PC-3 (cell line): ENCODE measurements around the gene SELENOI. TPM values are rescaled to one million over a fixed set of nuclear protein-coding genes. Genes with fewer than 3 reads are reported as not detected.

Experiments
- ATAC-seq: fragments of 200-7000 bp; cut with Tn5 transposase; 2 replicates; pipeline ENCODE4 v1.9.1; 2020; ENCODE audit warnings: mild to moderate bottlenecking, moderate library complexity
- Bru-seq: library from RNA; stranded (reverse); fragments of 400-500 nt; gene quantifications from one replicate; lab custom pipeline; 2021; lab: Mats Ljungman, UMichigan
- BruChase-seq, 2 experiments: library from RNA; stranded (reverse); fragments of 400-500 nt; gene quantifications; one replicate each; lab custom pipeline; 2021; lab: Mats Ljungman, UMichigan
- BruUV-seq: library from RNA; stranded (reverse); fragments of 400-500 nt; replicated peaks from 2 replicates; lab custom pipeline; 2021; lab: Mats Ljungman, UMichigan
- CTCF ChIA-PET: fragments of 300-600 bp; sonication (Branson Sonifier 250); formaldehyde crosslinking; loops from one replicate; lab custom pipeline; 2022; ENCODE audit warnings: antibody characterized with exemption; lab: Charles Lee
- POLR2A ChIA-PET: fragments of 300-600 bp; sonication (Branson Sonifier 250); formaldehyde crosslinking; loops from one replicate; lab custom pipeline; 2022; ENCODE audit warnings: antibody characterized with exemption; ENCODE audit not compliant: unreplicated experiment; lab: Charles Lee
- DNase-seq: peaks from one replicate; pipeline ENCODE4 v3.0.0-alpha.2; 2015
- H2AFZ ChIP-seq: fragments of 300-600 bp; sonication (generic); 2 replicates; pipeline ENCODE4 v1.6.0; 2016; ENCODE audit warnings: antibody characterized with exemption, low read length
- H3F3A ChIP-seq: fragments of 300-600 bp; sonication (generic); one replicate; pipeline ENCODE4 v1.6.0; 2017; ENCODE audit warnings: antibody characterized with exemption, low read length, control low read depth, mild to moderate bottlenecking; ENCODE audit not compliant: unreplicated experiment
- H3K27ac ChIP-seq: fragments of 300-600 bp; sonication (generic); 2 replicates; pipeline ENCODE4 v1.5.1; 2016; ENCODE audit warnings: mild to moderate bottlenecking, low read length
- H3K27me3 ChIP-seq: fragments of 300-600 bp; sonication (generic); 2 replicates; pipeline ENCODE4 v1.6.1; 2016; ENCODE audit warnings: low read length, mixed read lengths
- H3K36me3 ChIP-seq: fragments of 300-600 bp; sonication (generic); 2 replicates; pipeline ENCODE4 v1.6.1; 2016; ENCODE audit warnings: low read depth, mixed run types, low read length, mixed read lengths
- H3K4me1 ChIP-seq: fragments of 300-600 bp; sonication (generic); 2 replicates; pipeline ENCODE4 v1.5.1; 2016; ENCODE audit warnings: low read length; ENCODE audit not compliant: insufficient read depth
- H3K4me2 ChIP-seq: fragments of 300-600 bp; sonication (generic); 2 replicates; pipeline ENCODE4 v1.6.0; 2016; ENCODE audit warnings: low read length
- H3K4me3 ChIP-seq: fragments of 300-600 bp; sonication (generic); 2 replicates; pipeline ENCODE4 v1.5.1; 2016; ENCODE audit warnings: mild to moderate bottlenecking, low read length, mixed read lengths
- H3K79me2 ChIP-seq: fragments of 300-600 bp; sonication (generic); 2 replicates; pipeline ENCODE4 v1.6.1; 2017; ENCODE audit warnings: low read length, mixed read lengths
- H3K9ac ChIP-seq: fragments of 300-600 bp; sonication (generic); 2 replicates; pipeline ENCODE4 v1.6.0; 2016; ENCODE audit warnings: mild to moderate bottlenecking, low read length
- H3K9me2 ChIP-seq: fragments of 300-600 bp; sonication (generic); replicated peaks from 2 replicates; pipeline ENCODE4 v1.6.1; 2016; ENCODE audit warnings: mixed run types, low read length, mixed read lengths
- H3K9me3 ChIP-seq: fragments of 300-600 bp; sonication (generic); 2 replicates; pipeline ENCODE4 v1.6.1; 2016; ENCODE audit warnings: low read length, mixed read lengths
- H4K20me1 ChIP-seq: fragments of 300-600 bp; sonication (generic); 2 replicates; pipeline ENCODE4 v1.6.1; 2016; ENCODE audit warnings: low read length, mixed read lengths
- CTCF ChIP-seq: fragments of 300-600 bp; sonication (generic); conservative IDR thresholded peaks from 2 replicates; pipeline ENCODE4 v1.5.1; 2017; ENCODE audit warnings: antibody characterized with exemption, low read depth, mild to moderate bottlenecking, low read length
- EZH2 ChIP-seq: fragments of 300-600 bp; sonication (generic); IDR thresholded peaks from one replicate; pipeline ENCODE4 v1.6.1; 2017; ENCODE audit warnings: antibody characterized with exemption, mild to moderate bottlenecking, low read length; ENCODE audit not compliant: unreplicated experiment
- EZH2phosphoT487 ChIP-seq: fragments of 300-600 bp; sonication (generic); IDR thresholded peaks from 2 replicates; pipeline ENCODE4 v1.6.1; 2018; ENCODE audit warnings: mild to moderate bottlenecking, antibody characterized with exemption, low read length, borderline replicate concordance
- intact Hi-C: fragments of 100-400 bp; cut with micrococcal nuclease; formaldehyde crosslinking; loops from 2 replicates; pipeline ENCODE4 v1.9.0; 2023
- long read RNA-seq: library from polyadenylated mRNA; unstranded; transcript quantifications from one replicate; pipeline ENCODE4 v2.0.0, GENCODE V29; 2021; ENCODE audit not compliant: unreplicated experiment
- total RNA-seq: library from RNA; depleted of rRNA; stranded (reverse); fragments of >200 nt; gene quantifications from 2 replicates; pipeline ENCODE4 v1.2.3, GENCODE V29; 2014; rRNA removed

The SELENOI gene
- total RNA-seq (22.0 and 22.3 TPM in 2 replicates), Bru-seq, nascent RNA (percentile 82 among the genes with signal in this experiment), BruChase-seq, experiment 1, labeled RNA remaining after a 6-hour chase (percentile 87 among the genes with signal in this experiment), BruChase-seq, experiment 2, labeled RNA remaining after a 2-hour chase (percentile 88 among the genes with signal in this experiment)
- long read RNA-seq, full-length matches to known transcripts: 7 of 15 reads
- long read RNA-seq, partial matches to known transcripts: 1 of 15 reads
- long read RNA-seq, other reads (novel, unspliced or antisense): 7 of 15 reads

- Histone ChIP-seq H3K4me2 (peak within 1 kb of the TSS; percentile 98), H3F3A (no peaks in the 10 kb centered on the region), H3K36me3 (no peaks in the 10 kb centered on the region), H3K4me1 (peaks cover 44% of the 10 kb centered on the region), H3K27ac (peak within 1 kb of the TSS; percentile 82), H4K20me1 (peaks cover 13% of the 10 kb centered on the region), H3K9me2 (no peaks in the 10 kb centered on the region), H3K27me3 (no peaks in the 10 kb centered on the region), H3K79me2 (peaks cover 67% of the 10 kb centered on the region), H2AFZ (peak within 1 kb of the TSS; percentile 86), H3K9ac (peak within 1 kb of the TSS; percentile 97), H3K4me3 (peak within 1 kb of the TSS; percentile 91), H3K9me3 (no peaks in the 10 kb centered on the region)
- peak; percentile 93 for ATAC-seq
- CTCF ChIA-PET: interaction anchor here (0.6 to 1.6 kb wide), 2 partner anchors 15 to 52 kb away, joined by 6 read pairs; no protein-coding TSS in a partner anchor
- no TSS peak for BruUV-seq
- TF ChIP-seq CTCF (no peak), EZH2 (no peak), EZH2phosphoT487 (no peak)
- intact Hi-C loops: loop anchor here (2.0 kb wide), 1 partner anchor 123 kb away; no protein-coding TSS in a partner anchor
- DNase-seq: peak; percentile 99
- POLR2A ChIA-PET: interaction anchor here (0.6 to 1.0 kb wide), 3 partner anchors 10 to 294 kb away, joined by 3 to 12 read pairs (median 3); no protein-coding TSS in a partner anchor
Measured at GRCh38 chr2:26345545-26346453, at the start of gene SELENOI. SELENOI (plus strand) TSS chr2:26346143; CDS start chr2:26346233, 90 bp downstream.

GRCh38 chr2:26297061-26297460 lies 48.9 kb upstream of the SELENOI start:
- BruUV-seq: no TSS peak
- intact Hi-C loops: no loop called here
- CTCF ChIA-PET: no interaction called here

More at GRCh38 chr2:26297061-26297460, 48.9 kb upstream of the SELENOI start:
- Histone ChIP-seq H3K27me3 (no peaks in the 10 kb centered on the region), H4K20me1 (no peaks in the 10 kb centered on the region), H3K4me1 (peaks cover 17% of the 10 kb centered on the region; the same call in 1 of the 2 replicates), H3K36me3 (no peaks in the 10 kb centered on the region), H3K9me3 (no peaks in the 10 kb centered on the region), H2AFZ (no peak overlapping the region), H3K9me2 (no peaks in the 10 kb centered on the region), H3K79me2 (no peaks in the 10 kb centered on the region), H3K4me2 (no peak overlapping the region), H3K4me3 (no peak overlapping the region), H3K9ac (no peak overlapping the region), H3F3A (no peaks in the 10 kb centered on the region), H3K27ac (no peak overlapping the region)
- no peak for ATAC-seq
- POLR2A ChIA-PET: no interaction called here
- TF ChIP-seq EZH2phosphoT487 (no peak), EZH2 (no peak), CTCF (no peak)
- DNase-seq: no peak
